ENCODE data around the gene SDK2. TPM values are rescaled to one million over a fixed set of nuclear protein-coding genes. Genes with fewer than 3 reads are reported as not detected.

Gene SDK2
- total and polyA plus RNA-seq, 2 of the 4 experiments (the other 2 are of a cell fraction) = under 0.01 to 0.03 TPM

- ATAC-seq (ENCODE audit: low read depth) = no peak
- dilution Hi-C loops (cut with HindIII; ENCODE audit: low sequenced_read_pairs, unreplicated experiment) = no loop called here
Observed at GRCh38 chr17:73549841-73550430, 94.3 kb downstream of the SDK2 start.

More at GRCh38 chr17:73549841-73550430, 94.3 kb downstream of the SDK2 start:
- Histone ChIP-seq H3K27ac (ENCODE audit: insufficient read depth, low read length) (no peak overlapping the region), H3K18ac (ENCODE audit: low read depth, low read length) (no peak overlapping the region), H3K79me1 (ENCODE audit: low read depth in 1 of 2, low read length in 2 of 2) (no peaks in the 10 kb centered on the region), H3K4me3 (ENCODE audit: insufficient read depth, low read depth, low read length) (no peak overlapping the region), H3K23ac (ENCODE audit: low read depth, low read length) (no peak overlapping the region), H2AK9ac (replicated peaks; ENCODE audit: low read depth, low read length, poor library complexity) (no peak overlapping the region), H4K20me1 (ENCODE audit: insufficient read depth, low read length) (no peaks in the 10 kb centered on the region), H2AK5ac (ENCODE audit: low read depth, low read length) (no peak overlapping the region), H3K9me3 (ENCODE audit: control insufficient read depth, insufficient read depth, low read length) (no peaks in the 10 kb centered on the region), H4K91ac (ENCODE audit: insufficient read depth, low read depth, low read length) (no peak overlapping the region), H3K27me3 (ENCODE audit: control insufficient read depth, insufficient read depth, low read length) (no peaks in the 10 kb centered on the region), H2BK5ac (ENCODE audit: low read depth, low read length, poor library complexity, severe bottlenecking) (no peak overlapping the region), H2BK120ac (ENCODE audit: low read depth, low read length) (no peak overlapping the region), H3K9ac (ENCODE audit: low read depth, low read length) (no peak overlapping the region), H3K36me3 (ENCODE audit: control insufficient read depth, insufficient read depth, low read length) (no peaks in the 10 kb centered on the region), H2AFZ (replicated peaks; ENCODE audit: low read length, poor library complexity) (no peak overlapping the region), H2BK15ac (ENCODE audit: low read depth, low read length) (no peak overlapping the region), H2BK20ac (ENCODE audit: low read depth, low read length) (no peak overlapping the region), H3K4me2 (ENCODE audit: low read depth, low read length) (no peak overlapping the region), H3K4me1 (ENCODE audit: control insufficient read depth, insufficient read depth, low read length) (no peaks in the 10 kb centered on the region), H4K5ac (ENCODE audit: low read depth, low read length) (no peak overlapping the region), H4K8ac (ENCODE audit: low read depth in 2 of 2, low read length in 2 of 2) (no peak overlapping the region), H3K9me1 (ENCODE audit: insufficient read depth, low read length) (no peaks in the 10 kb centered on the region), H3K4ac (ENCODE audit: low read depth, low read length) (no peak overlapping the region), H3K56ac (ENCODE audit: extremely low read depth, insufficient read depth, low read length) (no peak overlapping the region), H3K14ac (replicated peaks; ENCODE audit: low read depth, low read length) (no peak overlapping the region)
- in situ Hi-C loops (cut with MboI; ENCODE audit: low sequenced_read_pairs) (loop anchor here (25.0 kb wide), 1 partner anchor 288 kb away; the partner anchor contains the start of gene CPSF4L), intact Hi-C loops (cut with micrococcal nuclease) (no loop called here)
- no peak for DNase-seq
- no TSS peak for BruUV-seq (replicated peaks)
- WGBS, 2 experiments (ENCODE audit: extremely low coverage in 2 of 2, insufficient read length in 1 of 2) = 29% methylated on average over 5 of the region's 12 CpGs; no CpG with 5 or more reads in 1 of the 2 experiments
- no peak for TF ChIP-seq RFX5 (IDR thresholded peaks at IDR 0.05; ENCODE audit: low read depth, low read length)
- TF ChIP-seq FOS (IDR thresholded peaks at IDR 0.05; ENCODE audit: low read depth, low read length) = no peak
- no peak for TF ChIP-seq NFE2L2 (IDR thresholded peaks at IDR 0.05; ENCODE audit: low read depth, low read length)
- no peak for TF ChIP-seq MAFK (IDR thresholded peaks at IDR 0.05; ENCODE audit: low read depth, low read length)
- no peak for TF ChIP-seq RAD21 (IDR thresholded peaks at IDR 0.05; ENCODE audit: low read length)
- no peak for TF ChIP-seq CEBPB (IDR thresholded peaks at IDR 0.05; ENCODE audit: low read depth, low read length)
- no peak for TF ChIP-seq RCOR1 (IDR thresholded peaks at IDR 0.05; ENCODE audit: insufficient replicate concordance, low read length)
- no peak for TF ChIP-seq USF2 (IDR thresholded peaks at IDR 0.05; ENCODE audit: low read depth, low read length)
- no peak for TF ChIP-seq POLR2A (IDR thresholded peaks at IDR 0.05; ENCODE audit: low read depth, low read length)
- no peak for TF ChIP-seq MAZ (IDR thresholded peaks at IDR 0.05; ENCODE audit: borderline replicate concordance, low read depth, low read length)
- no peak for TF ChIP-seq SMC3 (IDR thresholded peaks at IDR 0.05; ENCODE audit: low read depth, low read length)
- no peak for TF ChIP-seq ELK1 (IDR thresholded peaks at IDR 0.05; ENCODE audit: borderline replicate concordance, low read depth, low read length)
- TF ChIP-seq BHLHE40 (IDR thresholded peaks at IDR 0.05; ENCODE audit: low read depth, low read length) = no peak
- TF ChIP-seq CTCF (conservative IDR thresholded peaks at IDR 0.05; ENCODE audit: low read depth, low read length) = no peak
- no peak for TF ChIP-seq CHD1 (IDR thresholded peaks at IDR 0.05; ENCODE audit: low read depth, low read length)
- TF ChIP-seq MXI1 (IDR thresholded peaks at IDR 0.05; ENCODE audit: borderline replicate concordance, low read depth, low read length) = no peak
- POLR2A ChIA-PET (ENCODE audit: unreplicated experiment) = no interaction called here
- CTCF ChIA-PET = no interaction called here
